HG03039 (cell line): ENCODE data around the gene LHX5.

ENCODE experiments used
- ATAC-seq: cut with Tn5 transposase; IDR thresholded peaks from one replicate; pipeline ENCODE4 v1.9.1; 2021; ENCODE audit warnings: mild to moderate bottlenecking, moderate library complexity; ENCODE audit not compliant: unreplicated experiment

LHX5 gene

DNA sequence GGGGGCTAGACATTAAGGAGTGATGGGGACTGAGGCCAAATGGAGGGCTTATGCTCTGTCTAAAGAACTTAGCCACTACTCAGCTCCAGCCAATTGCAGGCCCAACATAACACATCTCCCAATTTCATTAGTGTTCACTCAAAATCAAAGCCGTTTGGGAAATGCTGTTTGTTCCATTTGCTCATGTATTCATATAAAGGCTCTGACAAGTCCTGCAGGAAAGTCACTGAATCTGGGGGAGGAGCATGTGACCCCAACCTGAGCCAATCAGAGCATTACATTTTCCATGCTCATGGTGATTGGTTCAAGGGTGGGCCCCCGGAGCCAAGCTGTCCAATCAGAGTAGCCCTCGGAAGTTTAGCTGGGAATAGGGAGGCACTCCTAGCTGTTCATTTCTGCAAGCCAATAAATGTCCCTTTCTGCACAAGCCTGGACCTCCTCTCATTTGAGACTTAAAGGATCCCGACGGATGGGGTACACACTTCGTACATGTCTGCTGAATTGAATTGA lies 28.6 kb downstream of the LHX5 start:
- ATAC-seq, result no peak

DNA sequence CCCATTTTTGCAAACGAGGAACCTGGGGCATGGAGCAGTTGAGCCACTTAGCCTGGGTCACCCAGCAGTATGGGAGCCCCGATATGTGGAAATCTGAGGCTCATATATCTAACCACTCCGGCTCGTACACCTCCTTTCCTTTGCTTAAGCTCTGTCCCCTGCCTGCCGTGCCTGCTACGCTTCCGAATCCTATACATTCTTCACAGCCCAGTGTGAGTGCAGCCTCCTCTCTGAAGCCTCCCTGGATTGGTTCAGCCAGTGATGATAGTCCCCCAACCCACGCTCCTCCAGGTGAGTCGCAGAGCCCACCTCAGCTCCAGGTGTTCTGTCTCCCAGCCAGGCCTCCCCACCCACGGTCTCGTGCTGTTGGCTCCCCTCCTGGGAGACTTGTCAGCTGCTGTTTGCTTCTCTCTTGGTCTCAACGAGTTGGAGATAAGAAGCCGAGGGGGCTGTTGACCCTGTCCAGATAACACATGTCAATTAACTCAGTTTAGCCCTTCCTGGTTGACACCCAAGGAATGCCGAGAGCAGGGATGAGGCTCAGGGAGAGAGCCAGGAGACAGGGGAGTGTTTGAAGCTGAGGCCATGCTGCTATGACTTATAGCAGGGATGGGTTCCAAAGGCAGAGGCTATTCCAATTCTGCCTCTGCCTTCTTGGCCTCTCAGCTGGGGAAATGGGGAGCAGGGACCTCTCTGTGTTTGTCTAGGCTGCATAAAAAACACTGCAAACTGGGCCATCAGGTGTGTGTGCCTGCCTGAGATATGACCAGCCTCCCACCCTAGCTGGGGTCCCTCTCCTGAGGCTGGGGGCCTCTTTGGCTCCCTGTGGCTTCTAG lies 30.5 kb downstream of the LHX5 start:
- no peak for ATAC-seq

DNA sequence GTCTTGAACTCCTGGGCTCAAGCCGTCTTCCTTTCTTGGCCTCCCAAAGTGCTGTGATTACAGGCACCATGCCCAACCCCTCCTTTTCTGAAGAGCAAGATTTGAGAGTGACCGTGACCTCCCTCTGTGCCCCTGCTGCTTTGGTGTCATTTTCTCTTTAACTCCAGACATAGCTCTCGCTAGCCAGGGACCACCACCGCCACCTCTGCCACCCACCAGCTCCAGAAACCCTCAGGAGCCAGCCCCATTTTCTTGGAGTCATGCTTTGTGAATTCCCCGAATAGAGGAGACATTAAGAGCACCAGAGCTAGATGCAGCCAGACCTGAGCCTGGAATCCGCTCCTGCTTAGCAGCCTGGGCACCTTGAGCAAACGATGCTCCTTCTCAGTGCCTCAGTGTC lies 31.3 kb downstream of the LHX5 start:
- ATAC-seq, result no peak

- no peak for ATAC-seq
Measured at GRCh38 chr12:113439606-113440030, 32.1 kb downstream of the LHX5 start.

- no peak for ATAC-seq
Measured at GRCh38 chr12:113439301-113439597, 32.4 kb downstream of the LHX5 start.

GRCh38 chr12:113438523-113439300 lies 33.0 kb downstream of the LHX5 start:
- ATAC-seq, result no peak

GRCh38 chr12:113437729-113438100 lies 34.0 kb downstream of the LHX5 start:
- ATAC-seq, result no peak

- no peak for ATAC-seq
Measured at GRCh38 chr12:113436993-113437728, 34.5 kb downstream of the LHX5 start.

- ATAC-seq, result no peak
Measured at GRCh38 chr12:113436586-113436985, 35.1 kb downstream of the LHX5 start.

GRCh38 chr12:113435367-113435766 lies 36.3 kb downstream of the LHX5 start:
- no peak for ATAC-seq

DNA sequence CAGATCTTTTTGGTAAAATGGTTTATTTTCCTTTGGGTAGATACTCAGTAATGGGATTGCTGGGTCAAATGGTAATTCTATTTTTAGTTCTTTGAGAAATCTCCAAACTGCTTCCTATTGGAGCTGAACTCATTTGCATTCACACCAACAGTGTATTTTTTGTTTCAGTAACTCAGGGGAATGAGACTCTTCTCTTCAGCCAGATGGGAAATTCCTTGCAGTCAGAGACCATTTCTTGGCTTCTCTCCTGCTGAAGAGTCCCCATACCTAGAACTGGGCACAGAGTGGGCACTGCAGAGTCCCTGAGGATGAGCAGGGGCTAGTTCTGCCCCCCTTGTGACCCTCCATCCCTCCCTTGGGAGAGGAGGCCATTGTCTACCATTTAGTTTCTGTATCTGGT lies 38.7 kb downstream of the LHX5 start:
- ATAC-seq, result no peak

DNA sequence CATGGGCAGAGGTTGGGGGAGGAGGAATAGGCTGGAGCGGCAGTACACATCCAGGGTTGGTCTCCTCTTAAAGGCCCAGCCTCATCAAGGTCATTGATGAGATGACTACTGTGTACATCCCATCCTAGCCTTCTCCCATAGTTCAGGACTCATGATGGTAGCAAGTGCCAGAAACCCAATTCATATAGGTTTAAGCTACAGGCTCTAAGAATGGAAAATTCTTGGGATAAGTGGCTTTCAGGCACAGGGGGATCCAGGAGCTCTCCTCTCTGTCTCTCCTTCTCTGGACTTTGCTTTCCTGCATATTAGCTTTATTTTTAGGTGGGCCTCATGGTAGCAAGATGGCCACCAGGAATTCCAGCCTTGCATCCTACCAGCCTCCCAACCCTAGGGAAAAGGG lies 43.2 kb downstream of the LHX5 start:
- ATAC-seq, result no peak

DNA sequence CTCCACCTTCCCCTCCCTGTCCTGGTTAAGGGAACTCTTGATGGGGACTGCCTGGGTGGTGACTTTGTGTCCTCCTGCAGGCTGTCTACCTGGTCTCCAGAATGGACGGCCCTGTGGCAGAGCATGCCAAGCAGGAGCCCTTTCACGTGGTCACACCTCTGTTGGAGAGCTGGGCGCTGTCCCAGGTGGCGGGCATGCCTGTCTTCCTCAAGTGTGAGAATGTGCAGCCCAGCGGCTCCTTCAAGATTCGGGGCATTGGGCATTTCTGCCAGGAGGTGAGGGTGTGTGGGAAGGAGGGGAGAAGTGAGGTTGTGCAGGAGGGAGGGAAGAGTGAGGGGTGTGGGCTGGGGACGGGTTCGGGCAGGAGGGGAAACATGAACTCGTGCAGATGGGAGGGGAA lies 43.8 kb downstream of the LHX5 start:
- no peak for ATAC-seq

GRCh38 chr12:113425960-113426453 lies 45.7 kb downstream of the LHX5 start:
- ATAC-seq, result no peak

DNA sequence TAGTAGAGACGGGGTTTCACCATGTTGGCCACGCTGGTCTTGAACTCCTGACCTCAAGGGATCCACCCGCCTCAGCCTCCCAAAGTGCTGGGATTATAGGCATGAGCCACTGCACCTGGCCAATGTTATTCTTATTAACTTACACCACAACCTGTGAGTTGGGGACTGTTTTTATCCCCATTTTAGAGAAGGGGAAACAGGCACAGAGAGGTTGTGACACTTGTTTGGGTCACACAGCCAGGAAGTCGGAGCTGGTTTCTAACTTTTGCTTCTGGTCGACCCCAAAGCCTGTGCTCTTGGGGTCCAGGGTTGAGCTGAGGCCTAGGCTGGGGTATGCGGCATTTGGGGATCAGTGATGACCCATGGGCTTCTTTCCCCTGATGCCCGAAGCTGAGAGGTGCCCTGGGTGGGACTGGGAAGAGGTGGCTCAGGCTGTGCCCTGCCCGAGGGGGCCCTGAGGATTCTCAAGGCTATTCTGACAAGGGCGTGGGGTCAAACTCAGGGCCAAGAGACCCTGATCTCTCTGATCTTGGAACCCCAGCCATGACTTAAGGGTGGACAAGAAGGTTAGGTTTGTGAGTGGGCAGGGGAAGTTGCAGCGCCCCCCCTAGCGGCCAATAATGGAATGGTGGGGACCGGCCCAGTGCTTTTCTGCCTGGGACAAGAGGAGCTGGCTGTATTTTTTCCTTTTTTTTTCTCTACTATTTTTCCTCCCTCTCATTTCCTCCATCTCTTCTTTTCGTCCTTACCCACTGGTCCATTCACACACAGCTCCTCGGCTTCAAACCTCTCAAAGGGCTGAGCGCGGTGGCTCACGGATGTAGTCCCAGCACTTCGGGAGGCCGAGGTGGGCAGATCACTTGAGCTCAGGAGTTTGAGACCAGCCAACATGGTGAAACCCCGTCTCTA lies 46.5 kb downstream of the LHX5 start:
- ATAC-seq, result no peak

- no peak for ATAC-seq
Measured at GRCh38 chr12:113424456-113424855, 47.2 kb downstream of the LHX5 start.

- no peak for ATAC-seq
Measured at GRCh38 chr12:113422886-113423669, 48.6 kb downstream of the LHX5 start.

- ATAC-seq, result peak; percentile 83
Measured at GRCh38 chr12:113422030-113422885, 49.4 kb downstream of the LHX5 start, which contains the start of gene SDSL. TSS of gene SDSL (plus strand) at chr12:113422380. CDS start at chr12:113427983, 5,603 bp downstream.
